ENCODE measurements around the gene WIPI1. TPM values are rescaled to one million over a fixed set of nuclear protein-coding genes. Genes with fewer than 3 reads are reported as not detected.

The WIPI1 gene
- polyA plus RNA-seq, 1 donor = 17.4 TPM

GRCh38 chr17:68385490-68386215 lies 71.6 kb downstream of the WIPI1 start:
- Histone ChIP-seq H3K27me3 (ENCODE audit: control insufficient read depth, insufficient read depth, low read length) (no peaks in the 10 kb centered on the region), H3K27ac (ENCODE audit: low read length) (no peak overlapping the region), H3K4me3 (ENCODE audit: low read length) (no peak overlapping the region), H3K4me1 (ENCODE audit: control insufficient read depth, insufficient read depth, low read length) (no peaks in the 10 kb centered on the region), H3K9me3 (ENCODE audit: control insufficient read depth, low read depth, low read length) (no peaks in the 10 kb centered on the region), H3K36me3 (ENCODE audit: control insufficient read depth, insufficient read depth, low read length) (no peaks in the 10 kb centered on the region)
- no peak for DNase-seq
- no CpG with 5 or more reads among the region's 8 CpGs for WGBS (ENCODE audit: insufficient coverage, low lambda C conversion rate)

GRCh38 chr17:68384941-68385340 lies 72.4 kb downstream of the WIPI1 start:
- WGBS (ENCODE audit: insufficient coverage, low lambda C conversion rate) = no CpG with 5 or more reads among the region's 4 CpGs
- Histone ChIP-seq H3K27ac (ENCODE audit: low read length) (no peak overlapping the region), H3K27me3 (ENCODE audit: control insufficient read depth, insufficient read depth, low read length) (no peaks in the 10 kb centered on the region), H3K4me3 (ENCODE audit: low read length) (no peak overlapping the region), H3K36me3 (ENCODE audit: control insufficient read depth, insufficient read depth, low read length) (no peaks in the 10 kb centered on the region), H3K9me3 (ENCODE audit: control insufficient read depth, low read depth, low read length) (no peaks in the 10 kb centered on the region), H3K4me1 (ENCODE audit: control insufficient read depth, insufficient read depth, low read length) (no peaks in the 10 kb centered on the region)
- no peak for DNase-seq

GRCh38 chr17:68384471-68384870 lies 72.8 kb downstream of the WIPI1 start:
- DNase-seq = no peak
- H3K27ac ChIP-seq (ENCODE audit: low read length) = no peak overlapping the region
- H3K9me3 ChIP-seq (ENCODE audit: control insufficient read depth, low read depth, low read length) = no peaks in the 10 kb centered on the region
- H3K27me3 ChIP-seq (ENCODE audit: control insufficient read depth, insufficient read depth, low read length) = no peaks in the 10 kb centered on the region
- no peak overlapping the region for H3K4me3 ChIP-seq (ENCODE audit: low read length)
- no peaks in the 10 kb centered on the region for H3K36me3 ChIP-seq (ENCODE audit: control insufficient read depth, insufficient read depth, low read length)
- no peaks in the 10 kb centered on the region for H3K4me1 ChIP-seq (ENCODE audit: control insufficient read depth, insufficient read depth, low read length)
- WGBS (ENCODE audit: insufficient coverage, low lambda C conversion rate) = no CpG with 5 or more reads among the region's 1 CpG

- Histone ChIP-seq H3K4me1 (ENCODE audit: control insufficient read depth, insufficient read depth, low read length) (no peaks in the 10 kb centered on the region), H3K4me3 (ENCODE audit: low read length) (no peak overlapping the region), H3K36me3 (ENCODE audit: control insufficient read depth, insufficient read depth, low read length) (no peaks in the 10 kb centered on the region), H3K27ac (ENCODE audit: low read length) (no peak overlapping the region), H3K27me3 (ENCODE audit: control insufficient read depth, insufficient read depth, low read length) (no peaks in the 10 kb centered on the region), H3K9me3 (ENCODE audit: control insufficient read depth, low read depth, low read length) (no peaks in the 10 kb centered on the region)
- whole genome bisulfite sequencing (ENCODE audit: insufficient coverage, low lambda C conversion rate) = no CpG with 5 or more reads among the region's 16 CpGs
- peak in 1 of 2 donors; percentile 69 for DNase-seq
These were observed 73.6 kb downstream of the WIPI1 start for GRCh38 chr17:68383443-68384321.

DNA sequence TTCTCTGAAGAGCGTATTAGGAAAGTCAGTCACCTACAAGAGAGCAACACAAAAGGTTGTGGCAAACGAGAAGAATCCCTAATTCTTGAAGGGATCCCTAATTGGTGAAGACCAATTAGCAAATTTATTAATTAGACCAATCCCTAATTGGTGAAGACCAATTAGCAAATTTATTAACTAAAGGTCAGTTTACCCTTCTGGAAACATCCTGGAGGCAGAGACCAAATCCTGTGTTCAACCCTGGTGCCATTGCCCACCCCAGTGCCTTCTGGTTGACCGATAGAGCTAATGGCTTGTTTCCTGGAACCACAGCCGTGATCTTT lies 74.2 kb downstream of the WIPI1 start:
- no peaks in the 10 kb centered on the region for H3K9me3 ChIP-seq (ENCODE audit: control insufficient read depth, low read depth, low read length)

GRCh38 chr17:68382582-68383085 lies 74.7 kb downstream of the WIPI1 start:
- no peaks in the 10 kb centered on the region for H3K27me3 ChIP-seq (ENCODE audit: control insufficient read depth, insufficient read depth, low read length)
- WGBS (ENCODE audit: insufficient coverage, low lambda C conversion rate) = no CpG with 5 or more reads among the region's 3 CpGs
- no peaks in the 10 kb centered on the region for H3K9me3 ChIP-seq (ENCODE audit: control insufficient read depth, low read depth, low read length)
- no peaks in the 10 kb centered on the region for H3K36me3 ChIP-seq (ENCODE audit: control insufficient read depth, insufficient read depth, low read length)
- DNase-seq = no peak
- no peak overlapping the region for H3K4me3 ChIP-seq (ENCODE audit: low read length)
- H3K27ac ChIP-seq (ENCODE audit: low read length) = no peak overlapping the region
- H3K4me1 ChIP-seq (ENCODE audit: control insufficient read depth, insufficient read depth, low read length) = peaks cover 5% of the 10 kb centered on the region

More for the DNA sequence above, 74.2 kb downstream of the WIPI1 start:
- Histone ChIP-seq H3K36me3 (ENCODE audit: control insufficient read depth, insufficient read depth, low read length) (no peaks in the 10 kb centered on the region), H3K27me3 (ENCODE audit: control insufficient read depth, insufficient read depth, low read length) (no peaks in the 10 kb centered on the region), H3K4me3 (ENCODE audit: low read length) (no peak overlapping the region), H3K4me1 (ENCODE audit: control insufficient read depth, insufficient read depth, low read length) (peaks cover 5% of the 10 kb centered on the region), H3K27ac (ENCODE audit: low read length) (no peak overlapping the region)
- no peak for DNase-seq
- WGBS (ENCODE audit: insufficient coverage, low lambda C conversion rate) = 100% methylated on average over 1 of the region's 4 CpGs

DNA sequence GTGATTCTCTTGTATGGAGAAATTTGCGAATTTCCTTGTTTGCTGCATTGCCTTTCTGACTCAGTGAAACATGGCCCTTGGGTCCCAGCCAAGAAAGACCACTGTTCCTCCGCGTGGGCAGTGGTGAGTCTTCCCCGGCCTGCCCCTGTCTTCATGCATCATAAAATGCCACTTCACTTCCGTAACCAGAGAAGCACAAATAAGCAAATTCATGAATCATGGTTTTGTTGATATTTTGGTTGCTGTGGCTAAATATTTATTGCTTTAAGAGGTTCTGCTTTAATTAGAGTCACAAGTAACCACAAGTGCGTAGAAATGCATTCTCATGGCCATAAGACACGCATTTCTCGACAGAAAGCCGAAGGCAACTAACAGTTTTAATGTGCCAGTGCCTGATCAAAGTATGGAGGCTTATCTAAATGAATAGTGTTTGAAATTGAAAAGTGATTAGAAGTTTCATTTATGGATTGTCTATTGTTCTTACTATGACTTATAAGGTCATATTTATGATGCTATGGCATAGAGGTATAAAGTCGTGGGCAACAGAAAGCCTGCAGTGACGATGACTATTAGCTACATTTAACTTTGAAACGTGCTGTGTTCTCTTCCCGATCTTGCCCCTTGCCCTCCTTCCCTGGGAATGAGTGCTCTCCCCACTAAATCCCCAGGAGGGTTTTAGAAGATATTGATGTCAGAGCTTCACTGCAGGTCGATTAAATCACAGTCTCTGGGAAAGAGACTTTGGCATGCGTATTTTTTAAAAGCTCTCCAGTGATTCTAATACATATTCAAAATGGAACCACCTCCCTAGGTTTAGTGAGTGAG lies 76.0 kb downstream of the WIPI1 start:
- Histone ChIP-seq H3K27me3 (ENCODE audit: control insufficient read depth, insufficient read depth, low read length) (no peaks in the 10 kb centered on the region), H3K27ac (ENCODE audit: low read length) (no peak overlapping the region), H3K4me1 (ENCODE audit: control insufficient read depth, insufficient read depth, low read length) (peaks cover 5% of the 10 kb centered on the region), H3K4me3 (ENCODE audit: low read length) (no peak overlapping the region), H3K36me3 (ENCODE audit: control insufficient read depth, insufficient read depth, low read length) (no peaks in the 10 kb centered on the region), H3K9me3 (ENCODE audit: control insufficient read depth, low read depth, low read length) (no peaks in the 10 kb centered on the region)
- WGBS (ENCODE audit: insufficient coverage, low lambda C conversion rate) = no CpG with 5 or more reads among the region's 15 CpGs
- DNase-seq = no peak

DNA sequence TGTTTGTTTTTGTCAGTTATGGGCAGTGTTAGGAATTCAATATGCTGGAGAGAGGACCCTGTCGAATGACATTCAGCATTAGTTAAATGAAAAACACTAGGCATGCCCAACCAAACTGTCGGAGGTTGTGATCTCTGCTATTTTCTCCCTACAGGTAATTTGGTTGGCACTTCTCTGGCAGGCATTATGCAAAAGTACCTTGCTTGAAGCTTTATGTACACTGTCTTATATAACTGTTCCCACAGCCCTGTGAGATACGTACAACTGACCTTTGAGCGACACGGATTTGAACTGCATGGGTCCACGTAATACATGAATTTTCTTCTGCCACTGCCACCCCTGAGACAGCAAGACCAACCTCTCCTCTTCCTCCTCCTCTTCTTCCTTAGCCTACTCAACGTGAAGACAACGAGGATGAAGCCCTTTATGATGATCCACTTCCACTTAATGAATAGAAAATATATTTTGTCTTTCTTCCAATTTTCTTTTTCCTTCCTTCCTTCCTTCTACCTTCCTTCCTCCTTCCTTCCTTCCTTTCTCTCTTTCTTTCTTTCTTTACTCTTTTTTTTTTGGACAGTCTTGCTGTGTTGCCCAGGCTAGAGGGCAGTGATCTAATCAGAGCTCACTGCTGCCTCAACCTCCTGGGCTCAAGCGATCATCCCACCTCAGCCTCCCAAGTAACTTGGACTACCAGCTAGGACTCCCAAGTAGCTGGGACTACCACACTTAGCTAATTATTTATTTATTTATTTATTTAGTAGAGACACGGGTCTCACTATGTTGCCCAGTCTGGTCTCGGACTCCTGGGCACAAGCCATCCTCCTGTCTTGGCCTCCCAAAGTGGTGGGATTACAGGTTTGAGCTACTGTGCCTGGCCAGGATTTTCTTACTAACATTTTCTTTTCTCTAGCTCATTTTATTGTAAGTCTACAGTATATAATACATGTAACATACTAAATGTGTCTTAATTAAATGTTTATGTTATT lies 77.3 kb downstream of the WIPI1 start:
- WGBS (ENCODE audit: insufficient coverage, low lambda C conversion rate) = 97% methylated on average over 5 of the region's 11 CpGs
- Histone ChIP-seq H3K27me3 (ENCODE audit: control insufficient read depth, insufficient read depth, low read length) (no peaks in the 10 kb centered on the region), H3K4me3 (ENCODE audit: low read length) (no peak overlapping the region), H3K9me3 (ENCODE audit: control insufficient read depth, low read depth, low read length) (no peaks in the 10 kb centered on the region), H3K4me1 (ENCODE audit: control insufficient read depth, insufficient read depth, low read length) (peaks cover 5% of the 10 kb centered on the region), H3K27ac (ENCODE audit: low read length) (no peak overlapping the region), H3K36me3 (ENCODE audit: control insufficient read depth, insufficient read depth, low read length) (no peaks in the 10 kb centered on the region)
- DNase-seq = no peak

DNA sequence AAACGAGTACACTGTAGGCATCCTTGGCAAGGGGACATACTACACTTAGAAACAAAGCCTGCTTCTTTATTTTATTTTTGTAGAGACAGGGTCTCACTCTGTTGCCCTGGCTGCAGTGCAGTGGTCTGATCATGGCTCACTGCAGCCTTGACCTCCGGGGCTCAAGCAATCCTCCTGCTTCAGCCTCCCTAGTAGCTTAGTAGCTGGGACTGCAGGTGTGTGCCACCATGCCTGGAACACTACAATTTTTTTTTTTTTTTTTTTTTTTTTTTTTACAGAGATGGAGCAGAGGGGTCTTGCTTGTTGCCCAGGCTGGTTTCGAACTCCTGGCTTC lies 78.2 kb downstream of the WIPI1 start:
- Histone ChIP-seq H3K27me3 (ENCODE audit: control insufficient read depth, insufficient read depth, low read length) (no peaks in the 10 kb centered on the region), H3K4me1 (ENCODE audit: control insufficient read depth, insufficient read depth, low read length) (peaks cover 5% of the 10 kb centered on the region), H3K4me3 (ENCODE audit: low read length) (no peak overlapping the region), H3K36me3 (ENCODE audit: control insufficient read depth, insufficient read depth, low read length) (no peaks in the 10 kb centered on the region), H3K27ac (ENCODE audit: low read length) (no peak overlapping the region), H3K9me3 (ENCODE audit: control insufficient read depth, low read depth, low read length) (no peaks in the 10 kb centered on the region)
- no peak for DNase-seq
- no CpG with 5 or more reads among the region's 3 CpGs for WGBS (ENCODE audit: insufficient coverage, low lambda C conversion rate)
